Mucosa of descending colon (tissue), 3 donors: ENCODE measurements around the gene TMEM244. TPM values are rescaled to one million over a fixed set of nuclear protein-coding genes. Genes with fewer than 3 reads are reported as not detected.

Experiments used
- ATAC-seq: fragments of 200-7000 bp; cut with Tn5 transposase; one replicate; pipeline ENCODE4 v1.9.1; 2020; ENCODE audit warnings: mild to moderate bottlenecking, moderate library complexity
- DNase-seq, 3 donors: peaks; one replicate each; pipeline ENCODE4 v3.0.0-alpha.2; 2020
- H3K36me3 ChIP-seq: fragments of 200-600 bp; one replicate; pipeline ENCODE4 v1.8.0; 2021; ENCODE audit warnings: low read depth, mild to moderate bottlenecking
- H3K4me1 ChIP-seq: fragments of 200-600 bp; one replicate; pipeline ENCODE4 v1.8.0; 2021; ENCODE audit warnings: low read depth, mild to moderate bottlenecking
- H3K4me3 ChIP-seq: fragments of 200-600 bp; one replicate; pipeline ENCODE4 v1.8.0; 2021; ENCODE audit warnings: mild to moderate bottlenecking
- H3K9me3 ChIP-seq: fragments of 200-600 bp; one replicate; pipeline ENCODE4 v1.8.0; 2021; ENCODE audit warnings: mild to moderate bottlenecking
- CTCF ChIP-seq: fragments of 200-600 bp; IDR thresholded peaks from one replicate; pipeline ENCODE4 v1.8.0; 2022; ENCODE audit warnings: antibody characterized with exemption, mild to moderate bottlenecking
- intact Hi-C, 2 donors: fragments of 100-400 bp; cut with DNase I in 1 of 2; cut with micrococcal nuclease in 1 of 2; formaldehyde crosslinking; loops; one replicate each; pipeline versions ENCODE4 v1.11.0 to v1.11.1; 2022; cut with DNase I, micrococcal nuclease
- total RNA-seq, 3 donors: library from RNA; stranded (reverse); fragmentation: NEBNext Ultra II Directional in 2 of 3; extraction: Animal tissue kit (Norgen Biotek cat#: 25700) in 2 of 3; gene quantifications; one replicate each; pipeline versions ENCODE4 v1.2.1 to v1.2.4, GENCODE V29; 2021 to 2023
- donor health status: DM: no; HTN: no; CAD: no; lungs with moderate emphysema.
- donor health status: DM: no; HTN: no; CAD: no.
- donor health status: DM: no; HTN: yes; CAD: no.

TMEM244 gene
- total RNA-seq, 3 donors from 2014 or later = not detected

DNA sequence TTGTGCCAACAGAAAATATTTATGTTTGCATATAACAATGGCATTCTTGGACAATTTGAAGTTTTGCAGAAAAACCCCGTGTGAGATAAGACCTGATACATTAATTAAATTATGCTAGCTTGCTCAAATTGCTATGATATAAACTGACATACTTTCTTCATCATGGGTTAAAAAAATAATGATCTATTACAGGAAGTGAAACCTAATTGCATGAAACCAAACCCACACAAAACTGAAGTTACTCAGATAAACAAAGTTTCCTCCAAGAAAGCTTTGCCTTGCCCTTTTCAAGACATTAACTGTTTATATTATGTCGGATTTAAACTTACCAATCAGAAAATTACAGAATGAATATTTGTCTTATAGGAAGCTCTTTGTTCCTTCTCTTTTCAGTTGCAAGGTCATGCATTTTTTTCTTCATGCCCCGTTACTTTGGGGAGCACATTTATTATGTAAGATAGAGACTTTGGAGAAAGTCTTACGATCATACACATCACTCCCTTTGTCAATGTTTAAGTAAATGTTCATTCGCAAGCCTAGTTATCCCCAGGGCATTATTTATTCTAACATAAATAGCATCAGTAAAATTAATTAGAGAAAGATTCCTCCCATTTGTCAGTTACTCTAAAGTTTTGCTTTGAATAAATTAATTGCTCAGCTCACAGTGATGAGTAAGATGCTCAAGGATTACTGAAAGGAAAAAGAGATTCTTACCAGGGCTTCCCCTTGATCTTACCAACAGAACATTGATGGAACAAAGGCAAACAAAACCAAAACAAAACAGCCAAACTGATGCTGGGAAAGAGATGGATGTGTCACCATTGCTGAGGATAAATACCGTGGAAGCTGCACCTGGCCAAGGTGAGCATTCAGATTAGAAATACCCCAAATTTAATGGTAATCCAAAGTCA is 14.8 kb upstream of the TMEM244 start:
- Histone ChIP-seq H3K9me3 (no peaks in the 10 kb centered on the region), H3K4me3 (no peak overlapping the region), H3K36me3 (no peaks in the 10 kb centered on the region), H3K4me1 (no peaks in the 10 kb centered on the region)
- no peak for ATAC-seq
- intact Hi-C loops = no loop called here
- TF ChIP-seq CTCF = no peak
- DNase-seq = no peak

GRCh38 chr6:129874837-129875236 is 13.7 kb upstream of the TMEM244 start:
- intact Hi-C loops = no loop called here
- no peaks in the 10 kb centered on the region for H3K9me3 ChIP-seq
- DNase-seq = no peak
- no peaks in the 10 kb centered on the region for H3K36me3 ChIP-seq
- no peak for ATAC-seq
- TF ChIP-seq CTCF = no peak
- H3K4me1 ChIP-seq = no peaks in the 10 kb centered on the region
- H3K4me3 ChIP-seq = no peak overlapping the region

DNA sequence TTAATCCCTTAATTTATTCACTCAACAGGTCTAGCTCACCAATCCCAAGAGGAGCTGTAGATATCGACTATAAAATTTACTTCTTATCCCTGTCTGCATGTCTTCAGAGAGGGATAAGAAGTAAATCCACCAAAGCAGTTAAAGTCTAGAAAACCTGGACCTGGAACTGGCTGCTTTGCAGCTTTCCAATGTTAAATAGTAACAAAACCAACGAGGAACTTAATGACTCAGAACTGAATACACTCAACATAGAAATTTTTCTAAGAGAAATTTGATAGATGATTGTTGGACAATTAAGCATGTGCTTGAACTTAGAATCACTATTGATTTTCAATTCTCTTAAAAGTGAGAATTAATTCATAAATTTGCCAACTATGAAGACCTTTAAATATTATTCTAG is 11.5 kb upstream of the TMEM244 start:
- H3K4me1 ChIP-seq = no peaks in the 10 kb centered on the region
- DNase-seq (no peak), ATAC-seq (no peak)
- no peaks in the 10 kb centered on the region for H3K9me3 ChIP-seq
- intact Hi-C loops = no loop called here
- no peak for TF ChIP-seq CTCF
- H3K36me3 ChIP-seq = no peaks in the 10 kb centered on the region
- no peak overlapping the region for H3K4me3 ChIP-seq

DNA sequence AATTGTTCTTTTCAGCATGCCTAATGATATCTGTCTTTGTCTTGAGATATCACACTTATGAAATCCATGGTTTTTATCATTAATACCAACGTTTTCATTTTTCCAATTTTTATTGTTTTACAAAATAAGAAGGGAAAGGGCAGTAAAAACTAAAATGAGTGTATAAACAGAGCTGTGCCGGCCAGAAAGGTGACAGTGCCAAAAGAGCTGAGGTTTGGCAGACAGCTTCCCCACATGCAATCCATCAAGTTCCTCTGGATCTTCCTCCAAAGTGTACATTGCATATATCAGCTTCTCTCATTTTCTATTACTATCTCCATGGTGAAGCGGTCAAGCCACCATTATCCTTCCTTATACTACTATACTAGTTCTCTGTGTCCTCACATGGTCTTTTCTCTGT is 10.1 kb upstream of the TMEM244 start:
- Histone ChIP-seq H3K9me3 (no peaks in the 10 kb centered on the region), H3K4me3 (no peak overlapping the region), H3K4me1 (no peaks in the 10 kb centered on the region), H3K36me3 (no peaks in the 10 kb centered on the region)
- no peak for DNase-seq
- intact Hi-C loops = no loop called here
- TF ChIP-seq CTCF = no peak
- no peak for ATAC-seq

GRCh38 chr6:129867403-129867802 is 6.3 kb upstream of the TMEM244 start:
- ATAC-seq (no peak), DNase-seq (no peak)
- no peak for TF ChIP-seq CTCF
- no peak overlapping the region for H3K4me3 ChIP-seq
- H3K36me3 ChIP-seq = no peaks in the 10 kb centered on the region
- H3K9me3 ChIP-seq = no peaks in the 10 kb centered on the region
- intact Hi-C loops = no loop called here
- H3K4me1 ChIP-seq = no peaks in the 10 kb centered on the region
